ENCODE measurements around the gene ZG16. TPM values are rescaled to one million over a fixed set of nuclear protein-coding genes. Genes with fewer than 3 reads are reported as not detected.

The ZG16 gene
- total and polyA plus RNA-seq, 2 of the 8 experiments (the other 6 are each of a cell fraction or from before 2014, with no cell fraction given): not detected

- no peak overlapping the region for H3K18ac ChIP-seq (ENCODE audit: extremely low read depth, low read length)
- ChIA-PET POLR2A (ENCODE audit: partially characterized antibody) (interaction anchor here (0.8 to 6.5 kb wide), 9 partner anchors 8 to 106 kb away, joined by 3 to 58 read pairs (median 4); partner anchors contain the start of genes KIF22 and PRRT2), CTCF (ENCODE audit: partially characterized antibody) (interaction anchor here (1.0 to 4.4 kb wide), 6 partner anchors 12 to 103 kb away, joined by 3 to 23 read pairs (median 6); partner anchors contain the start of genes KIF22 and PAGR1)
- no peaks in the 10 kb centered on the region for H3K27me3 ChIP-seq (replicated peaks in 1 of 4; ENCODE audit: control insufficient read depth in 3 of 4, extremely low read depth in 1 of 4, insufficient read depth in 3 of 4, low read length in 3 of 4)
- H3K4me1 ChIP-seq (replicated peaks in 1 of 4; ENCODE audit: control insufficient read depth in 3 of 4, insufficient read depth in 4 of 4, low read length in 3 of 4): peaks cover 0 to 17% (median 9%) of the 10 kb centered on the region in 4 experiments; a peak in 6 of 7 replicates
- H3K14ac ChIP-seq (ENCODE audit: insufficient read length): no peak overlapping the region
- H3K4ac ChIP-seq (replicated peaks; ENCODE audit: insufficient read length, low read depth, low read length): no peak overlapping the region
- H4K5ac ChIP-seq (ENCODE audit: insufficient read length, low read depth, low read length): no peak overlapping the region
- no peak overlapping the region for H3K9ac ChIP-seq (replicated peaks in 1 of 4; ENCODE audit: extremely low read depth in 1 of 4, low read depth in 3 of 4, low read length in 3 of 4)
- no peak overlapping the region for H2BK20ac ChIP-seq (ENCODE audit: low read length)
- H3K4me3 ChIP-seq (ENCODE audit: extremely low read depth in 1 of 4, insufficient read depth in 2 of 4, low read depth in 3 of 4, low read length in 4 of 4): no peak overlapping the region
- FAIRE-seq (no peak), DNase-seq (ENCODE audit: low read depth in 1 of 2, low spot score in 2 of 2) (no peak)
- no peak overlapping the region for H2BK15ac ChIP-seq (ENCODE audit: low read length)
- no peaks in the 10 kb centered on the region for H3K9me3 ChIP-seq (ENCODE audit: insufficient read depth in 2 of 2, low read depth in 1 of 2, low read length in 1 of 2)
- no peak overlapping the region for H3K23ac ChIP-seq (ENCODE audit: insufficient read length)
- no peak overlapping the region for H2BK120ac ChIP-seq (replicated peaks; ENCODE audit: low read depth, low read length)
- 96% methylated on average over 8 of the region's 8 CpGs; no CpG with 5 or more reads in 1 of the 2 experiments for WGBS, 2 experiments (ENCODE audit: extremely low coverage in 1 of 2, insufficient coverage in 1 of 2, insufficient read length in 1 of 2, insufficient replicate concordance in 2 of 2, low coverage in 1 of 2, low lambda C conversion rate in 2 of 2, missing lambda C conversion rate in 1 of 2)
- H3K23me2 ChIP-seq (ENCODE audit: low read depth, low read length): peaks cover 3% of the 10 kb centered on the region; the same call in 1 of the 2 replicates
- no peak overlapping the region for H2AFZ ChIP-seq (ENCODE audit: low read length)
- no peak overlapping the region for H4K91ac ChIP-seq (replicated peaks; ENCODE audit: insufficient read length, low read length)
- H3K79me2 ChIP-seq (ENCODE audit: control insufficient read depth in 1 of 2, insufficient read depth in 2 of 2, low read length in 2 of 2): peaks cover 0 to 4% of the 10 kb centered on the region in 2 experiments; a peak in 2 of 4 replicates
- no peak overlapping the region for H2BK12ac ChIP-seq (ENCODE audit: low read depth, low read length)
- peaks cover 0 to 5% of the 10 kb centered on the region in 2 experiments for H4K20me1 ChIP-seq (replicated peaks in 1 of 2; ENCODE audit: control insufficient read depth in 1 of 2, insufficient read depth in 2 of 2, low read length in 2 of 2)
- no peak overlapping the region for H2AK5ac ChIP-seq (ENCODE audit: low read depth, low read length)
- peaks cover 40 to 61% (median 50%) of the 10 kb centered on the region in 4 experiments for H3K36me3 ChIP-seq (ENCODE audit: control insufficient read depth in 2 of 4, insufficient read depth in 4 of 4, low read length in 3 of 4)
- H2BK5ac ChIP-seq (ENCODE audit: low read depth, low read length): no peak overlapping the region
- no peaks in the 10 kb centered on the region for H3K79me1 ChIP-seq (ENCODE audit: low read depth, low read length)
- peak; percentile 17; the same call in 1 of the 2 replicates for TF ChIP-seq POLR2AphosphoS5 (IDR thresholded peaks at IDR 0.05; ENCODE audit: low read depth, low read length)
- TF ChIP-seq ZNF274 (IDR thresholded peaks at IDR 0.05; ENCODE audit: borderline replicate concordance, extremely low read depth, low read length): no peak
- no peak for TF ChIP-seq CEBPB (IDR thresholded peaks at IDR 0.05; ENCODE audit: low read depth, low read length)
- no peak for TF ChIP-seq CTBP2 (IDR thresholded peaks at IDR 0.05; ENCODE audit: borderline replicate concordance, insufficient read depth, insufficient read length, low read length)
- TF ChIP-seq PHF8 (conservative IDR thresholded peaks at IDR 0.05; ENCODE audit: low read depth, low read length): no peak
- no peak for TF ChIP-seq KDM4A (IDR thresholded peaks at IDR 0.05; ENCODE audit: low read depth, low read length, severe bottlenecking)
- H4K8ac ChIP-seq (ENCODE audit: extremely low read depth, insufficient read depth, low read length): no peak overlapping the region
- H3K56ac ChIP-seq (replicated peaks; ENCODE audit: insufficient read length, low read depth, low read length): no peak overlapping the region
- no peak overlapping the region for H3K4me2 ChIP-seq (ENCODE audit: insufficient read depth in 1 of 2, low read depth in 2 of 2, low read length in 2 of 2)
- no peak overlapping the region for H3K27ac ChIP-seq (ENCODE audit: low read depth, low read length)
These were observed 24.4 kb downstream of the ZG16 start for GRCh38 chr16:29802416-29802935.
